PC-9 (cell line): ENCODE results near the gene LMX1A. TPM values are rescaled to one million over a fixed set of nuclear protein-coding genes. Genes with fewer than 3 reads are reported as not detected.

ENCODE experiments used
- BruUV-seq: library from RNA; stranded (reverse); fragments of 400-500 nt; replicated peaks from 2 replicates; lab custom pipeline; 2021; lab: Mats Ljungman, UMichigan
- CTCF ChIA-PET: fragments of 300-600 bp; sonication (Branson Sonifier 250); formaldehyde crosslinking; loops from one replicate; lab custom pipeline; 2022; ENCODE audit warnings: antibody characterized with exemption; lab: Charles Lee
- POLR2A ChIA-PET: fragments of 300-600 bp; sonication (Branson Sonifier 250); formaldehyde crosslinking; loops from one replicate; lab custom pipeline; 2022; ENCODE audit warnings: antibody characterized with exemption; ENCODE audit not compliant: unreplicated experiment; lab: Charles Lee
- DNase-seq, 2 experiments: peaks; one replicate each; pipeline versions ENCODE4 v3.0.0 to v3.0.0-alpha.2; 2015 to 2022; ENCODE audit warnings: mixed read lengths in 1 of 2
- H2AFZ ChIP-seq: fragments of 200-600 bp; sonication (generic); 2 replicates; pipeline ENCODE4 v1.8.1; 2017; ENCODE audit warnings: antibody characterized with exemption
- H3F3A ChIP-seq: fragments of 200-600 bp; sonication (generic); 2 replicates; pipeline ENCODE4 v1.8.1; 2017; ENCODE audit warnings: antibody characterized with exemption, mild to moderate bottlenecking, low read depth; ENCODE audit not compliant: insufficient read depth
- H3K27ac ChIP-seq: fragments of 200-600 bp; sonication (generic); 2 replicates; pipeline ENCODE4 v1.6.1; 2016; ENCODE audit warnings: mixed run types
- H3K27me3 ChIP-seq: fragments of 200-600 bp; sonication (generic); 2 replicates; pipeline ENCODE4 v1.6.1; 2016; ENCODE audit warnings: low read depth, mixed run types; ENCODE audit not compliant: insufficient read depth
- H3K36me3 ChIP-seq: fragments of 200-600 bp; sonication (generic); 2 replicates; pipeline ENCODE4 v1.6.1; 2016; ENCODE audit warnings: low read depth, mixed run types
- H3K4me1 ChIP-seq: fragments of 200-600 bp; sonication (generic); replicated peaks from 2 replicates; pipeline ENCODE4 v1.6.1; 2016; ENCODE audit warnings: mixed run types; ENCODE audit not compliant: insufficient read depth
- H3K4me2 ChIP-seq: fragments of 200-600 bp; sonication (generic); 2 replicates; pipeline ENCODE4 v1.6.1; 2017; ENCODE audit warnings: mixed run types
- H3K4me3 ChIP-seq: fragments of 200-600 bp; sonication (generic); 2 replicates; pipeline ENCODE4 v1.6.1; 2016; ENCODE audit warnings: mixed run types
- H3K79me2 ChIP-seq: fragments of 200-600 bp; sonication (generic); 2 replicates; pipeline ENCODE4 v1.6.1; 2017; ENCODE audit warnings: low read depth, mixed run types
- H3K9me2 ChIP-seq: fragments of 200-600 bp; sonication (generic); 2 replicates; pipeline ENCODE4 v1.8.1; 2017; ENCODE audit warnings: mild to moderate bottlenecking; ENCODE audit not compliant: insufficient read depth
- H3K9me3 ChIP-seq: fragments of 200-600 bp; sonication (generic); 2 replicates; pipeline ENCODE4 v1.8.1; 2016; ENCODE audit warnings: low read depth; ENCODE audit not compliant: insufficient read depth
- H4K20me1 ChIP-seq: fragments of 200-600 bp; sonication (generic); 2 replicates; pipeline ENCODE4 v1.8.1; 2017; ENCODE audit not compliant: insufficient read depth
- CTCF ChIP-seq: fragments of 200-600 bp; sonication (generic); conservative IDR thresholded peaks from 2 replicates; pipeline ENCODE4 v1.6.1; 2017; ENCODE audit warnings: mixed run types, antibody characterized with exemption, mild to moderate bottlenecking, moderate library complexity
- EZH2 ChIP-seq: fragments of 200-600 bp; sonication (generic); IDR thresholded peaks from 2 replicates; pipeline ENCODE4 v1.8.0; 2017; ENCODE audit warnings: antibody characterized with exemption, low read depth
- intact Hi-C: fragments of 100-400 bp; cut with micrococcal nuclease; formaldehyde crosslinking; loops from one replicate; pipeline ENCODE4 v1.10.0; 2022; ENCODE audit not compliant: unreplicated experiment
- total RNA-seq: library from RNA; stranded (reverse); gene quantifications from 2 replicates; pipeline ENCODE4 v1.2.3, GENCODE V29; 2021

The LMX1A gene
- total RNA-seq, 1 experiment from 2014 or later, result not detected

- ChIA-PET POLR2A (no interaction called here), CTCF (interaction anchor here (0.6 kb wide), 1 partner anchor 100 kb away, joined by 3 read pairs; no protein-coding TSS in a partner anchor)
- no TSS peak for BruUV-seq
- H3K4me1 ChIP-seq, result no peaks in the 10 kb centered on the region
- no peaks in the 10 kb centered on the region for H3K36me3 ChIP-seq
- H3K79me2 ChIP-seq, result no peaks in the 10 kb centered on the region
- H3K27ac ChIP-seq, result no peak overlapping the region
- peaks cover 5% of the 10 kb centered on the region for H3K9me3 ChIP-seq
- no peak overlapping the region for H3K4me2 ChIP-seq
- no peaks in the 10 kb centered on the region for H3K27me3 ChIP-seq
- H2AFZ ChIP-seq, result no peak overlapping the region
- no peak for DNase-seq
- no peak overlapping the region for H3K4me3 ChIP-seq
- H4K20me1 ChIP-seq, result no peaks in the 10 kb centered on the region
- TF ChIP-seq CTCF (no peak), EZH2 (no peak)
- intact Hi-C loops, result loop anchor here (10.0 kb wide), 1 partner anchor 144 kb away; no protein-coding TSS in a partner anchor
- no peaks in the 10 kb centered on the region for H3K9me2 ChIP-seq
- no peaks in the 10 kb centered on the region for H3F3A ChIP-seq
Measured at GRCh38 chr1:165288350-165289120, 68.0 kb downstream of the LMX1A start.

GRCh38 chr1:165287781-165288180, 68.7 kb downstream of the LMX1A start:
- intact Hi-C loops, result loop anchor here (10.0 kb wide), 1 partner anchor 143 kb away; no protein-coding TSS in a partner anchor

GRCh38 chr1:165287329-165287728, 69.2 kb downstream of the LMX1A start:
- Histone ChIP-seq H3K79me2 (no peaks in the 10 kb centered on the region), H4K20me1 (no peaks in the 10 kb centered on the region), H3K36me3 (no peaks in the 10 kb centered on the region), H3K9me2 (no peaks in the 10 kb centered on the region; the same call in 1 of the 2 replicates), H3K27ac (no peak overlapping the region), H3K4me3 (no peak overlapping the region), H3K4me2 (no peak overlapping the region), H3K9me3 (peaks cover 5% of the 10 kb centered on the region), H3K4me1 (no peaks in the 10 kb centered on the region), H2AFZ (no peak overlapping the region), H3K27me3 (no peaks in the 10 kb centered on the region), H3F3A (no peaks in the 10 kb centered on the region)
- no TSS peak for BruUV-seq
- CTCF ChIA-PET, result no interaction called here
- DNase-seq, result peak in 1 of 2 experiments; percentile 30
- no peak for TF ChIP-seq EZH2
- no peak for TF ChIP-seq CTCF
- intact Hi-C loops, result loop anchor here (10.0 kb wide), 1 partner anchor 143 kb away; no protein-coding TSS in a partner anchor
- POLR2A ChIA-PET, result no interaction called here

More at GRCh38 chr1:165287781-165288180, 68.7 kb downstream of the LMX1A start:
- Histone ChIP-seq H3K9me2 (no peaks in the 10 kb centered on the region), H3K27ac (no peak overlapping the region), H4K20me1 (no peaks in the 10 kb centered on the region), H3K4me1 (no peaks in the 10 kb centered on the region), H3K4me3 (no peak overlapping the region), H3K27me3 (no peaks in the 10 kb centered on the region), H3K4me2 (no peak overlapping the region), H3K79me2 (no peaks in the 10 kb centered on the region), H2AFZ (no peak overlapping the region), H3K36me3 (no peaks in the 10 kb centered on the region), H3F3A (no peaks in the 10 kb centered on the region), H3K9me3 (peaks cover 5% of the 10 kb centered on the region)
- POLR2A ChIA-PET, result no interaction called here
- BruUV-seq, result no TSS peak
- CTCF ChIA-PET, result no interaction called here
- no peak for DNase-seq
- no peak for TF ChIP-seq EZH2
- TF ChIP-seq CTCF, result no peak
